Mucosa of descending colon (tissue), 3 donors: ENCODE data around the gene PIH1D1. TPM values are rescaled to one million over a fixed set of nuclear protein-coding genes. Genes with fewer than 3 reads are reported as not detected.
A peak's percentile ranks its signal among the peaks of the same experiment; 100 is the strongest.

Experiments
- ATAC-seq: fragments of 200-7000 bp; cut with Tn5 transposase; one replicate; pipeline ENCODE4 v1.9.1; 2020; ENCODE audit warnings: mild to moderate bottlenecking, moderate library complexity
- DNase-seq, 3 donors: peaks; one replicate each; pipeline ENCODE4 v3.0.0-alpha.2; 2020
- H3K36me3 ChIP-seq: fragments of 200-600 bp; one replicate; pipeline ENCODE4 v1.8.0; 2021; ENCODE audit warnings: low read depth, mild to moderate bottlenecking
- H3K4me1 ChIP-seq: fragments of 200-600 bp; one replicate; pipeline ENCODE4 v1.8.0; 2021; ENCODE audit warnings: low read depth, mild to moderate bottlenecking
- H3K4me3 ChIP-seq: fragments of 200-600 bp; one replicate; pipeline ENCODE4 v1.8.0; 2021; ENCODE audit warnings: mild to moderate bottlenecking
- H3K9me3 ChIP-seq: fragments of 200-600 bp; one replicate; pipeline ENCODE4 v1.8.0; 2021; ENCODE audit warnings: mild to moderate bottlenecking
- intact Hi-C, 2 donors: fragments of 100-400 bp; cut with DNase I in 1 of 2; cut with micrococcal nuclease in 1 of 2; formaldehyde crosslinking; loops; one replicate each; pipeline versions ENCODE4 v1.11.0 to v1.11.1; 2022; cut with DNase I, micrococcal nuclease
- total RNA-seq, 3 donors: library from RNA; stranded (reverse); fragmentation: NEBNext Ultra II Directional in 2 of 3; extraction: Animal tissue kit (Norgen Biotek cat#: 25700) in 2 of 3; gene quantifications; one replicate each; pipeline versions ENCODE4 v1.2.1 to v1.2.4, GENCODE V29; 2021 to 2023
- TF ChIP-seq, protein P1 (sequence below): fragments of 200-600 bp; IDR thresholded peaks from one replicate; pipeline ENCODE4 v1.8.0; 2022; ENCODE audit warnings: antibody characterized with exemption, mild to moderate bottlenecking
- donor health status: DM: no; HTN: no; CAD: no; lungs with moderate emphysema.
- donor health status: DM: no; HTN: no; CAD: no.
- donor health status: DM: no; HTN: yes; CAD: no.

Gene PIH1D1
- total RNA-seq, 3 donors from 2014 or later: 65.2 to 78.7 (median 76.6) TPM

DNA sequence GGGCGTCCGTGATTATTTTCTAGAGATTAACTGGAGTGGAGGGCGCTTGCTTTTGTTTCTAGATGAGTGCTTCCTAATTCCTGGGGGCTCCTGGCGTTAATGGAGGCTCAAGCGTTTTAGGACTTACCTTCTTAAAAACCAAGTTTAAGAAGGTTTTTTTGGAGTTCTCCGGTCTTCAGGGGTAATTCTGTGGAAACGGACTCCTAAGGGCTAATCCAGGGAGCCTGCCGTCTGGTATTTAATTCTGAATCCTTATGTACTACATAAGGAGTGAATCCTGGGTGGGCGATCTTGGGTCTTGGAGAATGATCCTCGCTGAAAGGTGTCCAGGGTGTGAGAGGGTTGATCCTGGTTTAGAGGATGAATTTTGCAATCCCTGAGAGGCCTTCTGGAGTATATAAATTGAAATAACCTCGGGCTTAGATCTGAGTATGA, 45.0 kb upstream of the PIH1D1 start:
- TF ChIP-seq, protein P1, sequence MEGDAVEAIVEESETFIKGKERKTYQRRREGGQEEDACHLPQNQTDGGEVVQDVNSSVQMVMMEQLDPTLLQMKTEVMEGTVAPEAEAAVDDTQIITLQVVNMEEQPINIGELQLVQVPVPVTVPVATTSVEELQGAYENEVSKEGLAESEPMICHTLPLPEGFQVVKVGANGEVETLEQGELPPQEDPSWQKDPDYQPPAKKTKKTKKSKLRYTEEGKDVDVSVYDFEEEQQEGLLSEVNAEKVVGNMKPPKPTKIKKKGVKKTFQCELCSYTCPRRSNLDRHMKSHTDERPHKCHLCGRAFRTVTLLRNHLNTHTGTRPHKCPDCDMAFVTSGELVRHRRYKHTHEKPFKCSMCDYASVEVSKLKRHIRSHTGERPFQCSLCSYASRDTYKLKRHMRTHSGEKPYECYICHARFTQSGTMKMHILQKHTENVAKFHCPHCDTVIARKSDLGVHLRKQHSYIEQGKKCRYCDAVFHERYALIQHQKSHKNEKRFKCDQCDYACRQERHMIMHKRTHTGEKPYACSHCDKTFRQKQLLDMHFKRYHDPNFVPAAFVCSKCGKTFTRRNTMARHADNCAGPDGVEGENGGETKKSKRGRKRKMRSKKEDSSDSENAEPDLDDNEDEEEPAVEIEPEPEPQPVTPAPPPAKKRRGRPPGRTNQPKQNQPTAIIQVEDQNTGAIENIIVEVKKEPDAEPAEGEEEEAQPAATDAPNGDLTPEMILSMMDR: no peak
- DNase-seq (no peak), ATAC-seq (no peak)
- intact Hi-C loops: no loop called here
- Histone ChIP-seq H3K9me3 (no peaks in the 10 kb centered on the region), H3K4me3 (peak overlapping the region; percentile 83), H3K36me3 (peaks cover 10% of the 10 kb centered on the region), H3K4me1 (peaks cover 34% of the 10 kb centered on the region)

DNA sequence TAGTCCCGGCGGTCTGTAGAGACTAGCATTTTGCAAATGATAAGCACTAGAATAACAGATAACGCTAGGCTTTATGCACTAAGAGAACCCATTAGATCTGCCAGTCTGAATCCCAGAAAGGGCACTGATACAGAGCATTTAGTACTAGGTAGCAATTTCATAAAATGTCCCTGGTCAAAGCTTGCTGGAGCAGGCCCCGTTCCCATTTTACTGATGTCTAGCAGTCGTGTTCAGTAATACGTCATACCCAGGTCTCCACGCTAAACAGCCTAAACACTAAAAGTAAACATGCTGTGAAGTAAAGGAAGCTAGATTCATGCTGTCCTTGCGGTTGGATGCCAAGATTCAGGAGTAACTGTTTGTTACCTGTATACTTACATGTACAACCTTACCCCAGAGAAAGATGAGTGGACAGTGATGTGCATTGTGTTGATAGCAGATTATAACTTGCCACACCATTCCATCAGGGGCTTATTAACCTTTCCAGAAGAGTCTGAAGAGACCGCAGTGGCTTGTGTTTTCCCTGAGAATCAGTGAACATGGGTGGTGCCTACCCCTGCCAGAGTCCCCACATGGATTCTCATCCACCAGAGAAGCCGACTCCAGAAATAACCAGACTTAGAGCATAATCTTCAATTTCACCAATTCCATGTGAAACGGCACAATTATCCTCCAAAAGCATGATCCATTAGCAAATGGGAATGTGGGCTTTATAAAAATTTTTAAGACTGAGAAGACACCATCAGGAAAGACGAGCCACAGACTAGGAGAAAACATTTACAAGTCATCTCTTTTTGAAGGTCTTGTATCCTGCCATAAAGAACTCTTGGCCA, 41.2 kb upstream of the PIH1D1 start:
- ATAC-seq (no peak), DNase-seq (no peak)
- intact Hi-C loops: no loop called here
- H3K4me3 ChIP-seq: no peak overlapping the region
- TF ChIP-seq, protein P1: no peak
- H3K36me3 ChIP-seq: peaks cover 17% of the 10 kb centered on the region
- peaks cover 30% of the 10 kb centered on the region for H3K4me1 ChIP-seq
- H3K9me3 ChIP-seq: no peaks in the 10 kb centered on the region

DNA sequence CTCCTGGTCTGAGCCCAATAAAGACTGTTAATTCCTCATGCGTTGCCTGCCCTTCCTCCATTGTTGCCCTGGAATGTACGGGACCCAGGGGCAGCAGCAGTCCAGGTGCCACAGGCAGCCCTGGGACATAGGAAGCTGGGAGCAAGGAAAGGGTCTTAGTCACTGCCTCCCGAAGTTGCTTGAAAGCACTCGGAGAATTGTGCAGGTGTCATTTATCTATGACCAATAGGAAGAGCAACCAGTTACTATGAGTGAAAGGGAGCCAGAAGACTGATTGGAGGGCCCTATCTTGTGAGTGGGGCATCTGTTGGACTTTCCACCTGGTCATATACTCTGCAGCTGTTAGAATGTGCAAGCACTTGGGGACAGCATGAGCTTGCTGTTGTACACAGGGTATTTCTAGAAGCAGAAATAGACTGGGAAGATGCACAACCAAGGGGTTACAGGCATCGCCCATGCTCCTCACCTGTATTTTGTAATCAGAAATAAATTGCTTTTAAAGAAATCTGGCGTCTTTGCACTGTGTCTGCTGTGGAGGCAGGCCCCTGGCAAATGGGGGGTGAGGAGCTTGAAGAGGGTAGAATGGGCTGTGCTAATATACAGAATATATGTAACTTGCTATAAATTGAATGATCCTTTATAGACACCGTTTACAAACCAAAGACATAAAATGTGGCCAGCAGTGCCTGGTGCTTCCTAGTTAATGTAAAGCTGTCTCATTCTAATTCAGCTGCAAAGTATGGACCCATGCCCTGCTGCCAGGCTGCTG, 40.4 kb upstream of the PIH1D1 start:
- Histone ChIP-seq H3K9me3 (no peaks in the 10 kb centered on the region), H3K36me3 (peaks cover 15% of the 10 kb centered on the region), H3K4me1 (peaks cover 27% of the 10 kb centered on the region), H3K4me3 (no peak overlapping the region)
- ATAC-seq (no peak), DNase-seq (no peak)
- TF ChIP-seq, protein P1: no peak
- intact Hi-C loops: no loop called here

DNA sequence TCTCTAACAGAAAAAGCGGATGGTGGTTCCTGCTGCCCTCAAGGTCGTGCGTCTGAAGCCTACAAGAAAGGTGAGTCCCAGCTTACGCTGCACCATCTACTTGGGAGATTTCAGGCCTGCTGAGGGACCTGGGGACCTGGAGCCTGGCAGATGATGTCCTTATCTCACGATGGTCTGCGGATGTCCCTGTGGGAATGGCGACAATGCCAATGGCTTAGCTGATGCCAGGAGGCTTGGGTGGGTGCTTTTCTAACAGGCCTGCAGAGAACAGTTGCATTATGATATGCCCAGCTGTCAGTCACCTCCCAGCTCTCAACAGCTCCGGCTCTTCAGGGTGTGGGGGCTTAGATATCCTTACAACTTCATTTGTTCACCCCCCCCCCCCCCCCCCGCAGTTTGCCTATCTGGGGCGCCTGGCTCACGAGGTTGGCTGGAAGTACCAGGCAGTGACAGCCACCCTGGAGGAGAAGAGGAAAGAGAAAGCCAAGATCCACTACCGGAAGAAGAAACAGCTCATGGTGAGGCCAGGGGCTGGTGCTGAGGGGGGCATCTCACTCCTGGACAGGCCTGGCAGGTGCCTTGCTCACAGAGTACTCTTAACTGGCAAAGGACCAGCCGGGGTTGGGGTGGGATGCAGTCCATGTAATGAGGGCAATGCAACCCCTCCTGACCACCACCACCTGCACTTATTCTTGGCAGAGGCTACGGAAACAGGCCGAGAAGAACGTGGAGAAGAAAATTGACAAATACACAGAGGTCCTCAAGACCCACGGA, 39.6 kb upstream of the PIH1D1 start:
- peaks cover 28% of the 10 kb centered on the region for H3K4me1 ChIP-seq
- intact Hi-C loops: no loop called here
- no peak for ATAC-seq

More for the DNA sequence above, 39.6 kb upstream of the PIH1D1 start:
- TF ChIP-seq, protein P1: no peak
- Histone ChIP-seq H3K36me3 (peaks cover 15% of the 10 kb centered on the region), H3K9me3 (no peaks in the 10 kb centered on the region), H3K4me3 (no peak overlapping the region)
- no peak for DNase-seq
